KMS-11 (cell line): Measurements from ENCODE around the gene JARID2.

ENCODE experiments used
- H2AFZ ChIP-seq: fragments of 200-600 bp; sonication (generic); 2 replicates; pipeline ENCODE4 v1.6.1; 2016; ENCODE audit warnings: antibody characterized with exemption, mixed run types, low read depth
- H3K27ac ChIP-seq: fragments of 200-600 bp; sonication (generic); 2 replicates; pipeline ENCODE4 v1.6.1; 2016; ENCODE audit warnings: mild to moderate bottlenecking, mixed run types
- H3K27me3 ChIP-seq: fragments of 200-600 bp; sonication (generic); 2 replicates; pipeline ENCODE4 v1.6.1; 2017; ENCODE audit warnings: mild to moderate bottlenecking, low read depth, mixed run types, moderate library complexity; ENCODE audit not compliant: insufficient read depth
- H3K36me3 ChIP-seq: fragments of 200-600 bp; sonication (generic); 2 replicates; pipeline ENCODE4 v1.6.1; 2017; ENCODE audit warnings: mild to moderate bottlenecking, mixed run types; ENCODE audit not compliant: insufficient read depth
- H3K4me1 ChIP-seq: fragments of 200-600 bp; sonication (generic); 2 replicates; pipeline ENCODE4 v1.6.1; 2016; ENCODE audit warnings: mild to moderate bottlenecking, low read depth, mixed run types; ENCODE audit not compliant: poor library complexity, severe bottlenecking
- H3K4me2 ChIP-seq: fragments of 200-600 bp; sonication (generic); 2 replicates; pipeline ENCODE4 v1.7.0; 2016; ENCODE audit warnings: mild to moderate bottlenecking, mixed run types
- H3K4me3 ChIP-seq: fragments of 200-600 bp; sonication (generic); IDR thresholded peaks from 2 replicates; pipeline ENCODE4 v1.6.1; 2017; ENCODE audit warnings: low read depth, low read length, mixed read lengths; ENCODE audit not compliant: insufficient read depth
- H3K79me2 ChIP-seq: fragments of 200-600 bp; sonication (generic); 2 replicates; pipeline ENCODE4 v1.6.1; 2016; ENCODE audit warnings: low read depth, mixed run types; ENCODE audit not compliant: insufficient read depth
- H3K9ac ChIP-seq: fragments of 200-600 bp; sonication (generic); 2 replicates; pipeline ENCODE4 v1.6.1; 2016; ENCODE audit warnings: mild to moderate bottlenecking, mixed run types
- H4K20me1 ChIP-seq: fragments of 200-600 bp; sonication (generic); 2 replicates; pipeline ENCODE4 v1.6.1; 2016; ENCODE audit warnings: mild to moderate bottlenecking, mixed run types; ENCODE audit not compliant: insufficient read depth
- CTCF ChIP-seq: fragments of 200-600 bp; sonication (generic); conservative IDR thresholded peaks from 2 replicates; pipeline ENCODE4 v1.6.1; 2017; ENCODE audit warnings: low read depth, mild to moderate bottlenecking, antibody characterized with exemption, low read length, moderate library complexity, mixed read lengths

JARID2 gene

GRCh38 chr6:15490242-15491100 lies 244.6 kb downstream of the JARID2 start:
- Histone ChIP-seq H3K9ac (no peak overlapping the region), H3K79me2 (no peaks in the 10 kb centered on the region), H3K4me2 (no peak overlapping the region), H2AFZ (no peak overlapping the region), H3K4me3 (no peak overlapping the region), H3K27ac (no peak overlapping the region), H3K36me3 (no peaks in the 10 kb centered on the region), H3K27me3 (no peaks in the 10 kb centered on the region), H3K4me1 (peaks cover 7% of the 10 kb centered on the region), H4K20me1 (no peaks in the 10 kb centered on the region)
- no peak for TF ChIP-seq CTCF

- no peaks in the 10 kb centered on the region for H3K27me3 ChIP-seq
Measured at GRCh38 chr6:15491255-15491985, 245.6 kb downstream of the JARID2 start.

GRCh38 chr6:15491986-15492269 lies 246.1 kb downstream of the JARID2 start:
- Histone ChIP-seq H2AFZ (no peak overlapping the region), H3K36me3 (no peaks in the 10 kb centered on the region), H3K9ac (no peak overlapping the region), H3K79me2 (no peaks in the 10 kb centered on the region), H3K4me1 (peaks cover 7% of the 10 kb centered on the region), H3K27ac (no peak overlapping the region), H4K20me1 (no peaks in the 10 kb centered on the region), H3K4me2 (no peak overlapping the region), H3K4me3 (no peak overlapping the region), H3K27me3 (no peaks in the 10 kb centered on the region)
- no peak for TF ChIP-seq CTCF

More at GRCh38 chr6:15491255-15491985, 245.6 kb downstream of the JARID2 start:
- Histone ChIP-seq H2AFZ (no peak overlapping the region), H3K4me3 (no peak overlapping the region), H3K79me2 (no peaks in the 10 kb centered on the region), H3K4me1 (peaks cover 7% of the 10 kb centered on the region), H4K20me1 (no peaks in the 10 kb centered on the region), H3K27ac (no peak overlapping the region), H3K4me2 (no peak overlapping the region), H3K36me3 (no peaks in the 10 kb centered on the region), H3K9ac (no peak overlapping the region)
- TF ChIP-seq CTCF, result peak; percentile 92

- peaks cover 7% of the 10 kb centered on the region for H3K4me1 ChIP-seq
- H3K4me2 ChIP-seq, result no peak overlapping the region
- H3K36me3 ChIP-seq, result no peaks in the 10 kb centered on the region
- no peaks in the 10 kb centered on the region for H3K79me2 ChIP-seq
- no peak for TF ChIP-seq CTCF
- no peak overlapping the region for H2AFZ ChIP-seq
- H3K4me3 ChIP-seq, result no peak overlapping the region
- H3K27me3 ChIP-seq, result no peaks in the 10 kb centered on the region
- H3K9ac ChIP-seq, result no peak overlapping the region
- H4K20me1 ChIP-seq, result no peaks in the 10 kb centered on the region
- H3K27ac ChIP-seq, result no peak overlapping the region
Measured at GRCh38 chr6:15493437-15494168, 247.7 kb downstream of the JARID2 start.
